Activated T-helper 1 cell treated with anti-CD3 and anti-CD28 coated beads, Interleukin-12 subunit alpha, Interleukin-12 subunit beta, Interleukin-2, Interleukin-4 antibody, amounts not matched to agents 30 ng/mL and 10 ng/mL and 1 ng/mL, durations not matched to agents 14 hours and 24 hours and 36 hours (primary cell): ENCODE data around the gene BACH2. TPM values are rescaled to one million over a fixed set of nuclear protein-coding genes. Genes with fewer than 3 reads are reported as not detected.
"Not testable (repeated sequence)": the region's sequence is repeated elsewhere in the genome, so short reads cannot be mapped to it uniquely, and the experiment has no call there.

Experiments used
- DNase-seq: peaks from one replicate; pipeline ENCODE4 v3.0.0; 2021; ENCODE audit warnings: low spot score
- H3K27ac Mint-ChIP-seq: one replicate; pipeline ENCODE4 v1.8.0; 2021; ENCODE audit warnings: mild to moderate bottlenecking, mixed read lengths
- H3K27me3 Mint-ChIP-seq: one replicate; pipeline ENCODE4 v1.8.0; 2022; ENCODE audit warnings: mild to moderate bottlenecking, moderate library complexity, mixed read lengths; ENCODE audit not compliant: insufficient read depth
- H3K36me3 Mint-ChIP-seq: one replicate; pipeline ENCODE4 v1.8.0; 2021; ENCODE audit warnings: low read depth, mixed read lengths
- H3K4me1 Mint-ChIP-seq: one replicate; pipeline ENCODE4 v1.8.0; 2021; ENCODE audit warnings: low read depth, mixed read lengths
- H3K4me3 Mint-ChIP-seq: one replicate; pipeline ENCODE4 v1.8.0; 2021; ENCODE audit warnings: mild to moderate bottlenecking, moderate library complexity, mixed read lengths
- H3K9me3 Mint-ChIP-seq: one replicate; pipeline ENCODE4 v1.8.0; 2021; ENCODE audit warnings: mixed read lengths
- intact Hi-C: fragments of 100-400 bp; cut with micrococcal nuclease; formaldehyde crosslinking; loops from one replicate; pipeline ENCODE4 v1.15.1; 2024
- total RNA-seq: library from RNA; stranded (reverse); gene quantifications from 2 replicates; pipeline ENCODE4 v1.2.3, GENCODE V29; 2022

The BACH2 gene
- total RNA-seq, 1 donor from 2014 or later, result 68.1 TPM

DNA sequence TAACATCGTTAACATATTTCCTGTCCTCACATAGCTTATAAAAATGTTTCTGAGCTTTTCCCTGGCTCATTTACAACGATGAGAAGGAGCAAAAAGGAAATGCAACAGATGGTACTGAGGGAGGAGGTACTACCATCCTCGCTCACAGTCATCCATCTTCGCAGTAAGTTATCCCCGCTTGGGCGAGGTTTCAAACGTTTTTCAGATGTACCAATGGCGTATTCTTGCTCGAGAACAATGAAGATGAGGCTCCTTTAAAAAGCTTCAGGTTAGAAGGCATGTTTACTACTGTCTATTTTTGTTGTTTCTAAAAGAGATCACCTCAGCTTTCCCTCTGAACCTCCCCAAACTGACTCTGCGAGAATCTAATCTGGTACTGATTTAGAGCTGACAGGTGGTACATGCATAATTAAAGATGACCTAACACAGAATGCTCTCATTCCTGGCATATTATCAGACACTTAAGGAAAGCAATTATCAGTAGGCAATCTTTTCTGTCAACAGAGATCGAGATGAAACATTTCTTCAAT lies 223.6 kb downstream of the BACH2 start:
- H3K27ac Mint-ChIP-seq, result peak overlapping the region; percentile 74
- intact Hi-C loops, result loop anchor here (2.0 to 10.0 kb wide), 2 partner anchors 44 to 698 kb away; no protein-coding TSS in a partner anchor
- H3K36me3 Mint-ChIP-seq, result peaks cover 75% of the 10 kb centered on the region
- peak overlapping the region; percentile 75 for H3K4me3 Mint-ChIP-seq
- no peak for DNase-seq
- no peaks in the 10 kb centered on the region for H3K9me3 Mint-ChIP-seq
- peaks cover 88% of the 10 kb centered on the region for H3K4me1 Mint-ChIP-seq
- no peaks in the 10 kb centered on the region for H3K27me3 Mint-ChIP-seq

DNA sequence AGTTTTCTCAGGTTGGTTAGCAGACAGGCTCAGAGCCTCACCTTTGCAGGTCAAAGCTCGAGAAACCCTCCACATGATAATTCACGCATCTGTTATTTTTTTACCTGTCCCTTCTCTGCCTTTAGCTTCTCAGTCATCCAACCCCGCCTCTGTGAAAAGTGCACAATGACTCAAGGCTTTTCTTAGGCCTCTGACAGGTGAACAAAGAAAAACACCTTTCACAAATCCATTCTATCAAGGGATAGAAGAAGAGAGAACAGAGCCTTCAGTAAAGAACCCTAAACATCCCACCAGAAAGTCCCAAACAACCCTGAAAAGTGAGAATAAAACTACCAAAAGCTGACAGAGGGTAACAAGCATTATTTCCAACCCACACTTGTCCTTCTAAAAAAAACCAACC lies 224.1 kb downstream of the BACH2 start:
- Mint-ChIP-seq H3K27ac (peak overlapping the region; percentile 74), H3K27me3 (no peaks in the 10 kb centered on the region), H3K4me3 (peak overlapping the region; percentile 75), H3K9me3 (no peaks in the 10 kb centered on the region), H3K4me1 (peaks cover 87% of the 10 kb centered on the region), H3K36me3 (peaks cover 74% of the 10 kb centered on the region)
- DNase-seq, result no peak
- intact Hi-C loops, result loop anchor here (2.0 to 10.0 kb wide), 2 partner anchors 44 to 698 kb away; no protein-coding TSS in a partner anchor

DNA sequence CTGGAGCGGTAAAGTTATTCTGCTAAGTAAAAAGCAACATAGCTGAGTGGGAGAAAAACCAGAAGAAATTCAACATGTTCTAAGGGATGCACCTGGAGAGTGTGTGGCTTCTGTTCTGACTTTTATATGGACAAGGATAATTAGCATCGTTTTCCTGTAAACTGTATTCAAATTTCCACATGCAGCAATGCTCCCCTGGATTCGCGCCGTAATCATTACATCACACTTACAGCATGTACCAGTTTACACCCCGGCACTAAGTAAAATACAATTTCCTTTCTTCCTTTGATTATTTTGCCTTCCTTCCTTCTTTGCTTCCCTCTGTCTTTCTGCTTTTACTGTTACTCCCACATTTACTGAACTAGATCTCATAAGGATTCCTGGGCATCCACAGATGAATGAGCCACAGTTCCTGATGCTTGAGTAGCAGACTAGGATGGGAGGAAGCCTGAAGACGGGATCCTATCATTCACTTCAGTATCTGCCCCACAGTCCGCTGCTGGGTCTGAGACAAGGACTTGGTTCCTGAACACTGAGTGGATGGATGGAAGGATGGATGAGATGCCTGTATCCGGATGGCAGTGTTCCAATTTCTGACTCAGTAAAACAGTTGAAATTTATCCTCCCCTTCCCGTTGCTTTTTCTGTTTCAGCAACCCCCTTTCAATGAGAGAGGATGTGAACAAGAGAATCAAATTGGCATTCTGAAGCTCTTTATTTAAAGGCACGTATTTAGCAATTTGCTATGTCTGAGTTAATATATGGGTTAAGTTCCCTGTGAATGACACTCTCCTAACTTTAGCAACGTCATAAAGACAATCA lies 227.7 kb downstream of the BACH2 start:
- intact Hi-C loops, result loop anchor here (1.0 kb wide), 3 partner anchors 9 to 39 kb away; no protein-coding TSS in a partner anchor
- Mint-ChIP-seq H3K27ac (peak overlapping the region; percentile 51), H3K4me1 (peaks cover 83% of the 10 kb centered on the region), H3K9me3 (no peaks in the 10 kb centered on the region), H3K36me3 (peaks cover 71% of the 10 kb centered on the region), H3K4me3 (peak overlapping the region; percentile 6), H3K27me3 (no peaks in the 10 kb centered on the region)
- DNase-seq, result no peak

DNA sequence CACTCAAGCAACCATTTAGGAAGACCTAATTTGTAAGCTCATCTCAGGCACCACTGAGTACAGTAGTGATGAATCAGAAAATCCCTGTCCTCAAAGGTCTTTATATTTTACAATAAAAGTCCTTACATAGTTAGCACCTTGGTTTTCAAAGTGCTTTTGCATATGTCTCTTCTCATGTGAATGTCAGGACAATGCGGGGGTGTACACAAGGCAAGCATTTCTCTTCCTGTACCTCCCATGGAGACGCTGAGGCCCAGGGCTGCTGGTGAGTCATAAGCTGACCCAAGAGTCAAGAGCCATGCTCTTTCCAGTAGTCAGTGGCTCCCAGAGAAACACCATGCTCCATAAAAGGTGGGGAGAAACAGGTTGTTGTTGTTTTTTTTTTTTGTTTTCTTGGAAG lies 228.4 kb downstream of the BACH2 start:
- peak overlapping the region; percentile 6 for H3K4me3 Mint-ChIP-seq
- intact Hi-C loops, result loop anchor here (1.0 kb wide), 3 partner anchors 10 to 40 kb away; no protein-coding TSS in a partner anchor
- H3K4me1 Mint-ChIP-seq, result peaks cover 81% of the 10 kb centered on the region

DNA sequence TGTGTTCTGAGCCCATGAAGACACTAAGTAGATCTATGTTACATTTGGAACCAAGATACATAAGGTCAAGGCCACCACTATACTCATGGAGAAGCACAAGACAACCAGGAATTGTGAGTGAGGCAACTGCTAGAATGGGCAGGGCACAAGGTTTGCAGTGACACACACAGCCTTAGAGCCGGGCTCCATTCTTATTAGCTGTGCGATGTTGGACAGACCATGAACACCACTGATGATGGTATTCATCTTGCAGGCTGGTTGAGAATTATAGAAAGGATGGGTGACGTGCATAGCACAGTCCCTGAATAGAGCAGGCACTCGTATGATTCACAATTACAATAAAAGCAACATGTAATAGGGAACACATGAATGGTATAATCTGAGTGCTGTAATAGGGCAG lies 229.9 kb downstream of the BACH2 start:
- DNase-seq, result no peak
- Mint-ChIP-seq H3K4me3 (no peak overlapping the region), H3K9me3 (no peaks in the 10 kb centered on the region)

More for the DNA sequence above, 228.4 kb downstream of the BACH2 start:
- H3K36me3 Mint-ChIP-seq, result peaks cover 67% of the 10 kb centered on the region
- no peak for DNase-seq
- H3K27ac Mint-ChIP-seq, result peak overlapping the region; percentile 25
- H3K27me3 Mint-ChIP-seq, result no peaks in the 10 kb centered on the region
- no peaks in the 10 kb centered on the region for H3K9me3 Mint-ChIP-seq

DNA sequence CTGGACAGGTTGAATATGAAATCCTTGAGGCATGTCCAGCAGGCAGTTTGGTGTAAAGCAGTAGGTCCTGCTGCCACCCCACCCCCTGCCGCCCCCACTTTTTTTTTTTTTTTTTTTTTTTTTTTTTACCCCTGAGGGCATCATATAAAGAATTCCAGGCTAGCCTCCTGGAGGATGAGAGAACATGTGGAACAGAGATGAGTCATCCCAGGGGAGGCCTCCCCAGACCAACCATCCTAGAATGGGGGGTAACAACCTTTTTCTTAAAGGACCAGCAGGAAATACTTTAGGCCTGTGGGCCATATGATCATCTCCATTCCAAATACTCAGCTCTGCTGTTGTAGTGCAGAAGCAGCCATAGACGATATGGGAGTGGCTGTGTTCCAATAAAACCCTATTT lies 231.5 kb downstream of the BACH2 start:
- no peaks in the 10 kb centered on the region for H3K9me3 Mint-ChIP-seq
- peaks cover 48% of the 10 kb centered on the region for H3K36me3 Mint-ChIP-seq
- H3K27me3 Mint-ChIP-seq, result no peaks in the 10 kb centered on the region
- intact Hi-C loops, result no loop called here
- no peak for DNase-seq
- peaks cover 56% of the 10 kb centered on the region for H3K4me1 Mint-ChIP-seq
- no peak overlapping the region for H3K27ac Mint-ChIP-seq
- H3K4me3 Mint-ChIP-seq, result no peak overlapping the region

More for the DNA sequence above, 229.9 kb downstream of the BACH2 start:
- Mint-ChIP-seq H3K27ac (peak overlapping the region; percentile 3), H3K4me1 (peaks cover 68% of the 10 kb centered on the region), H3K27me3 (no peaks in the 10 kb centered on the region), H3K36me3 (peaks cover 56% of the 10 kb centered on the region)
- intact Hi-C loops, result no loop called here

DNA sequence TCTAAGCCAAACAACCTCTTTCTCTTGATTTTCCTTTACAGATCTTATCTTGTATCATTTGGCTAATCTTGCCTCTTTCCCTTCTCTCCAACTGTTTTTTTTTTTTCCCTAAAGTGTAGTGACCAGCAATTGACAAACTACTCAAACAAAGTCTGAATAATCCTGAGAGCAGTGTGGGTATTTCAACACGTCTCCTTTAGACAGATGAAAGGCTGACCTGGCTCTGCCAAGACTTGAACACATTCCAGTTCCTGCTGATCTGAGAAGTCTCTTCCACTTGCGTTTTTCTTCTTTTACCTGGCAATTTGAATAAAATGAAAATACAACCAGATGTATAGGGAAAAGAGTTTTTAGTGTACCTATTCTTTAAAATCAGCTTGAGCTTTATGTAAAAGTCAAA lies 234.0 kb downstream of the BACH2 start:
- Mint-ChIP-seq H3K4me3 (no peak overlapping the region), H3K27ac (no peak overlapping the region), H3K36me3 (peaks cover 42% of the 10 kb centered on the region), H3K27me3 (no peaks in the 10 kb centered on the region), H3K4me1 (peaks cover 34% of the 10 kb centered on the region), H3K9me3 (peaks cover 5% of the 10 kb centered on the region)
- no peak for DNase-seq
- intact Hi-C loops, result loop anchor here (2.0 kb wide), 1 partner anchor 14 kb away; no protein-coding TSS in a partner anchor

DNA sequence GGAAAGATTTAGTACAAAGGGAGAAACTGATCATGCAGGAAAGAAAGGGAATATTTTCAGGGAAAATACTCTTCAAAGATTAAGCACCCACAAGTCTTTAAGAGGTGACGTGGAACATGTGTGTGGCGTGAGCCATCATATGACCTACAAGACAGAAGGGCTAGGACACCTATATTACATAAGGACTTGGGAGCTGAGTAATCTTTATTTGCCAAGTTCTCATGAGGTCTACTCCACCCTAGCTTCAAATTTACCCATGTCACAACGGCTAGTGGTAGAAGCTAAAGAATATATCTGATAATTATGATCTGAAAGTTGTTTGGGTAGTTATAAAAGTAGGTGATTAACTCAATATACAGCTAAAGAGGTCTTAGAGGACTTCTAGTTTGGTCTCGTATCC lies 234.6 kb downstream of the BACH2 start:
- H3K4me3 Mint-ChIP-seq, result no peak overlapping the region
- H3K4me1 Mint-ChIP-seq, result peaks cover 30% of the 10 kb centered on the region
- no peak overlapping the region for H3K27ac Mint-ChIP-seq
- peaks cover 8% of the 10 kb centered on the region for H3K9me3 Mint-ChIP-seq
- intact Hi-C loops, result loop anchor here (2.0 kb wide), 1 partner anchor 13 kb away; no protein-coding TSS in a partner anchor
- H3K27me3 Mint-ChIP-seq, result no peaks in the 10 kb centered on the region
- H3K36me3 Mint-ChIP-seq, result peaks cover 43% of the 10 kb centered on the region
- DNase-seq, result no peak

DNA sequence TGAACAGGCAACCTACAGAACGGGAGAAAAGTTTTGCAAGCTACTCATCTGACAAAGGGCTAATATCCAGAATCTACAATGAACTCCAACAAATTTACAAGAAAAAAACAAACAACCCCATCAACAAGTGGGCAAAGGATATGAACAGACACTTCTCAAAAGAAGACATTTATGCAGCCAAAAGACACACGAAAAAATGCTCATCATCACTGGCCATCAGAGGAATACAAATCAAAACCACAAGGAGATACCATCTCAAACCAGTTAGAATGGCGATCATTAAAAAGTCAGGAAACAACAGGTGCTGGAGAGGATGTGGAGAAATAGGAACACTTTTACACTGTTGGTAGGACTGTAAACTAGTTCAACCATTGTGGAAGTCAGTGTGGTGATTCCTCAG lies 237.5 kb downstream of the BACH2 start:
- H3K27me3 Mint-ChIP-seq, intact Hi-C loops, DNase-seq, H3K4me3 Mint-ChIP-seq, H3K27ac Mint-ChIP-seq: not testable (repeated sequence)
- peaks cover 28% of the 10 kb centered on the region for H3K9me3 Mint-ChIP-seq
- peaks cover 24% of the 10 kb centered on the region for H3K4me1 Mint-ChIP-seq
- peaks cover 44% of the 10 kb centered on the region for H3K36me3 Mint-ChIP-seq

DNA sequence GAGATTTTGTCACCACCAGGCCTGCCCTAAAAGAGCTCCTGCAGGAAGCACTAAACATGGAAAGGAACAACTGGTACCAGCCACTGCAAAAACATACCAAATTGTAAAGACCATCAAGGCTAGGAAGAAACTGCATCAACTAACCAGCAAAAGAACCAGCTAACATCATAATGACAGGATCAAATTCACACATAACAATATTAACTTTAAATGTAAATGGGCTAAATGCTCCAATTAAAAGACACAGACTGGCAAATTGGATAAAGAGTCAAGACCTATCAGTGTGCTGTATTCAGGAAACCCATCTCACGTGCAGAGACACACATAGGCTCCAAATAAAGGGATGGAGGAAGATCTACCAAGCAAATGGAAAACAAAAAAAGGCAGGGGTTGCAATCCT lies 240.7 kb downstream of the BACH2 start:
- peaks cover 46% of the 10 kb centered on the region for H3K9me3 Mint-ChIP-seq
- intact Hi-C loops, H3K4me3 Mint-ChIP-seq: not testable (repeated sequence)

DNA sequence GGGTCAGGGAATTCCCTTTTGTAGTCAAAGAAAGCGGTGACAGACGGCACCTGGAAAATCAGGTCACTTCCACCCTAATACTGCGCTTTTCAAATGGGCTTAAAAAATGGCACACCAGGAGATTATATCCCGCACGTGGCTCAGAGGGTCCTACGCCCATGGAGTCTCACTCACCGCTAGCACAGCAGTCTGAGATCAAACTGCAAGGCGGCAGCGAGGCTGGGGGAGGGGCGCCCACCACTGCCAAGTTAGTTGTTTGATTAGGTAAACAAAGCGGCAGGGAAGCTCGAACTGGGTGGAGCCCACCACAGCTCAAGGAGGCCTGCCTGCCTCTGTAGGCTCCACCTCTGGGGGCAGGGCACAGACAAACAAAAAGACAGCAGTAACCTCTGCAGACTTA lies 242.4 kb downstream of the BACH2 start:
- DNase-seq, H3K4me3 Mint-ChIP-seq, H3K27ac Mint-ChIP-seq, H3K27me3 Mint-ChIP-seq, intact Hi-C loops: not testable (repeated sequence)
- Mint-ChIP-seq H3K9me3 (peaks cover 44% of the 10 kb centered on the region), H3K4me1 (peaks cover 30% of the 10 kb centered on the region), H3K36me3 (peaks cover 57% of the 10 kb centered on the region)

More for the DNA sequence above, 240.7 kb downstream of the BACH2 start:
- not testable (repeated sequence) for H3K27me3 Mint-ChIP-seq, DNase-seq, H3K27ac Mint-ChIP-seq
- Mint-ChIP-seq H3K36me3 (peaks cover 58% of the 10 kb centered on the region), H3K4me1 (peaks cover 22% of the 10 kb centered on the region)

DNA sequence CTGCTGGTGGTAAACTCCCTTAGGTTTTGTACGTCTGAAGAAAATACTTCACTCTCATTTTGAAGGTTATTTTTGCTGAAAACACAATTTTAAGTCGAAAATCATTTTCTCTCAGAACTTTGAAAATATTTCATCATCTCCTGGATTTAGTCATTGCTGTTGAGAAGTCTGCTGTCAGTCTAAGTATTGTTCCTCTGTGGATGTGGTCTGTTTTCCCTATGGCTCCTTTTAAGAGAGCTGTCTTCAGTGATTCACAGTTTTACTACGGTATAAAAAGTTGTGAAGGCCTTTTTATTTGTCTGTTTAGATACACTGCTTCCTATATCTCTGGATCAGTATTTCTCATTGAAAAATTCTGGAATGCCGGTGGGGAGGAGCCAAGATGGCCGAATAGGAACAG lies 243.0 kb downstream of the BACH2 start:
- no peaks in the 10 kb centered on the region for H3K27me3 Mint-ChIP-seq
- DNase-seq, result no peak
- H3K27ac Mint-ChIP-seq, result peak overlapping the region; percentile 55
- peaks cover 36% of the 10 kb centered on the region for H3K4me1 Mint-ChIP-seq
- peaks cover 41% of the 10 kb centered on the region for H3K9me3 Mint-ChIP-seq
- peaks cover 59% of the 10 kb centered on the region for H3K36me3 Mint-ChIP-seq
- H3K4me3 Mint-ChIP-seq, result no peak overlapping the region
- intact Hi-C loops, result no loop called here

DNA sequence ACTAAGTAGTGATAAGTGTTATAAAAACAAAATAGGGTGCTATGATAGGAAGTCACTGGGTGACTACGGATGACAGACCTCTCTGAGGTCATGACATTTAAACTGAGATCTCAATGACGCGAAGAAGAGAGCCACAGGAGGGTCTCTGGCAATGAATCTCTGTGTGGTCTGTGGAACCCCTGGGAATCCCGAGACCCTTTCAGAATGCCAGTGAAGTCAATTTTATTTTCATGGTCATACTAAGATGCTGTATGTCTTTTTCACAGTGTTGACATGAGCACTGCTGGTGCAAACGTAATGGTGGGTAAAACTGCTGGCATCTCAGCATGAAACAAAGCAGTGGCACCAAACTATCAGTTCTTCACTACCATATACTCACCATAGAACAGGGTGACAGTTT lies 247.3 kb downstream of the BACH2 start:
- no peak for DNase-seq
- peaks cover 26% of the 10 kb centered on the region for H3K4me1 Mint-ChIP-seq
- H3K27me3 Mint-ChIP-seq, result no peaks in the 10 kb centered on the region
- peaks cover 44% of the 10 kb centered on the region for H3K36me3 Mint-ChIP-seq
- intact Hi-C loops, result loop anchor here (2.0 kb wide), 2 partner anchors 14 to 30 kb away; no protein-coding TSS in a partner anchor
- peaks cover 19% of the 10 kb centered on the region for H3K9me3 Mint-ChIP-seq
- H3K27ac Mint-ChIP-seq, result peak overlapping the region; percentile 76
- no peak overlapping the region for H3K4me3 Mint-ChIP-seq
